HepG2 (cell line): ENCODE measurements around the gene MAPK1. TPM values are rescaled to one million over a fixed set of nuclear protein-coding genes. Genes with fewer than 3 reads are reported as not detected.
A peak's percentile ranks its signal among the peaks of the same experiment; 100 is the strongest.

Source experiments
- SMARCC2 ChIP-seq: fragments of 450-650 bp; IDR thresholded peaks from 2 replicates; pipeline ENCODE4 v1.6.1; 2017; ENCODE audit warnings: antibody characterized with exemption, mild to moderate bottlenecking
- SMC3 ChIP-seq: IDR thresholded peaks from 2 replicates; pipeline ENCODE4 v1.6.1; 2011; ENCODE audit warnings: low read length, improper control_type of control experiment
- TAF1 ChIP-seq: sonication (generic); formaldehyde crosslinking; IDR thresholded peaks from 2 replicates; pipeline ENCODE4 v1.4.0; 2020; ENCODE audit warnings: missing genetic modification reagents
- TFAP4 ChIP-seq: sonication (generic); IDR thresholded peaks from 2 replicates; pipeline ENCODE4 v1.6.1; 2016; ENCODE audit warnings: low read depth, borderline replicate concordance
- UBTF ChIP-seq: sonication (generic); formaldehyde crosslinking; IDR thresholded peaks from 2 replicates; pipeline ENCODE4 v1.4.0; 2020; ENCODE audit warnings: mild to moderate bottlenecking, missing genetic modification reagents
- XRCC5 ChIP-seq: fragments of 200-400 bp; formaldehyde crosslinking; optimal IDR thresholded peaks from 2 replicates; pipeline ENCODE3; 2017; ENCODE audit warnings: mild to moderate bottlenecking, low read length
- ZBTB42 ChIP-seq: sonication (generic); formaldehyde crosslinking; IDR thresholded peaks from 2 replicates; pipeline ENCODE4 v1.5.0; 2020; ENCODE audit warnings: mild to moderate bottlenecking, missing genetic modification reagents
- ZC3H13 ChIP-seq: sonication (generic); formaldehyde crosslinking; IDR thresholded peaks from 2 replicates; pipeline ENCODE4 v1.8.1; 2023; ENCODE audit warnings: mild to moderate bottlenecking, missing genetic modification reagents, moderate library complexity
- polyA plus RNA-seq, 8 experiments: library from polyadenylated mRNA; depleted of rRNA in 3 of 8; stranded (reverse) in 7 of 8; unstranded in 1 of 8; fragments of >200 nt; fragmentation: Illumina TruSeq in 4 of 8; extraction: Trizol in 4 of 8; gene quantifications; 2 replicates each; pipeline versions ENCODE4 v1.2.1 to v1.2.3, GENCODE V29; 2011 to 2016; ENCODE audit warnings: low read depth in 4 of 8, missing spikeins in 1 of 8, mixed read lengths in 1 of 8; ENCODE audit not compliant: insufficient read depth in 1 of 8
- total RNA-seq, 5 experiments: library from RNA; depleted of rRNA; stranded (reverse); fragments of >200 nt; fragmentation: Illumina TruSeq; extraction: Trizol; gene quantifications; 2 replicates each; pipeline ENCODE4 v1.2.3, GENCODE V29; 2016; ENCODE audit warnings: low read depth in 1 of 5
- TF ChIP-seq, protein P1 (sequence below): sonication (generic); formaldehyde crosslinking; IDR thresholded peaks from 2 replicates; pipeline ENCODE4 v1.5.0; 2020; ENCODE audit warnings: mild to moderate bottlenecking, missing genetic modification reagents, moderate library complexity

Gene MAPK1
- total and polyA plus RNA-seq, 2 of the 13 experiments (the other 11 are each of a cell fraction or from before 2014, with no cell fraction given) = 107 to 114 TPM

GRCh38 chr22:21726650-21727049 lies 140.8 kb downstream of the MAPK1 start (continued):
- TF ChIP-seq UBTF = peak; percentile 27; the same call in 1 of the 2 replicates
- peak; percentile 46; the same call in 1 of the 2 replicates for TF ChIP-seq TFAP4
- TF ChIP-seq TAF1 (CRISPR knock-in tag) = no peak
- TF ChIP-seq, protein P1, sequence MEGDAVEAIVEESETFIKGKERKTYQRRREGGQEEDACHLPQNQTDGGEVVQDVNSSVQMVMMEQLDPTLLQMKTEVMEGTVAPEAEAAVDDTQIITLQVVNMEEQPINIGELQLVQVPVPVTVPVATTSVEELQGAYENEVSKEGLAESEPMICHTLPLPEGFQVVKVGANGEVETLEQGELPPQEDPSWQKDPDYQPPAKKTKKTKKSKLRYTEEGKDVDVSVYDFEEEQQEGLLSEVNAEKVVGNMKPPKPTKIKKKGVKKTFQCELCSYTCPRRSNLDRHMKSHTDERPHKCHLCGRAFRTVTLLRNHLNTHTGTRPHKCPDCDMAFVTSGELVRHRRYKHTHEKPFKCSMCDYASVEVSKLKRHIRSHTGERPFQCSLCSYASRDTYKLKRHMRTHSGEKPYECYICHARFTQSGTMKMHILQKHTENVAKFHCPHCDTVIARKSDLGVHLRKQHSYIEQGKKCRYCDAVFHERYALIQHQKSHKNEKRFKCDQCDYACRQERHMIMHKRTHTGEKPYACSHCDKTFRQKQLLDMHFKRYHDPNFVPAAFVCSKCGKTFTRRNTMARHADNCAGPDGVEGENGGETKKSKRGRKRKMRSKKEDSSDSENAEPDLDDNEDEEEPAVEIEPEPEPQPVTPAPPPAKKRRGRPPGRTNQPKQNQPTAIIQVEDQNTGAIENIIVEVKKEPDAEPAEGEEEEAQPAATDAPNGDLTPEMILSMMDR (CRISPR knock-in tag) = peak; percentile 82
- 0 out of 2 replicates have a peak, but pooled peaks have one; percentile 51 for TF ChIP-seq ZC3H13 (CRISPR knock-in tag)
- no peak for TF ChIP-seq SMARCC2
- peak; percentile 46; the same call in 1 of the 2 replicates for TF ChIP-seq SMC3
- TF ChIP-seq XRCC5 = peak; percentile 47
- peak; percentile 85; the same call in 1 of the 2 replicates for TF ChIP-seq ZBTB42
